A673 (cell line): ENCODE measurements around the gene SKA2. TPM values are rescaled to one million over a fixed set of nuclear protein-coding genes. Genes with fewer than 3 reads are reported as not detected.
A peak's percentile ranks its signal among the peaks of the same experiment; 100 is the strongest.

Experiments
- BruUV-seq: library from RNA; stranded (reverse); fragments of 400-500 nt; replicated peaks from 2 replicates; lab custom pipeline; 2021; lab: Mats Ljungman, UMichigan
- CTCF ChIA-PET: fragments of 300-600 bp; sonication (Branson Sonifier 250); formaldehyde crosslinking; loops from one replicate; lab custom pipeline; 2022; ENCODE audit warnings: antibody characterized with exemption; lab: Charles Lee
- POLR2A ChIA-PET: fragments of 300-600 bp; sonication (Branson Sonifier 250); formaldehyde crosslinking; loops from one replicate; lab custom pipeline; 2022; ENCODE audit warnings: antibody characterized with exemption; ENCODE audit not compliant: low non-redundant PET; lab: Charles Lee
- DNase-seq: peaks from one replicate; pipeline ENCODE4 v3.0.0-alpha.2; 2015; ENCODE audit warnings: low spot score
- H3K27ac ChIP-seq: fragments of 200-600 bp; sonication (generic); 2 replicates; pipeline ENCODE4 v1.5.1; 2016; ENCODE audit warnings: mixed run types, low read depth, mild to moderate bottlenecking, mixed read lengths, antibody characterized with exemption, low read length; ENCODE audit not compliant: poor library complexity, severe bottlenecking
- H3K27me3 ChIP-seq: fragments of 200-600 bp; sonication (generic); replicated peaks from 2 replicates; pipeline ENCODE4 v1.6.1; 2017; ENCODE audit warnings: mixed run types, low read depth, mild to moderate bottlenecking, mixed read lengths, antibody characterized with exemption, low read length; ENCODE audit not compliant: insufficient read depth, poor library complexity
- H3K36me3 ChIP-seq: fragments of 200-600 bp; sonication (generic); 2 replicates; pipeline ENCODE4 v1.6.1; 2016; ENCODE audit warnings: mixed run types, mild to moderate bottlenecking, mixed read lengths, antibody characterized with exemption, low read length; ENCODE audit not compliant: insufficient read depth, poor library complexity, severe bottlenecking
- H3K4me1 ChIP-seq: fragments of 200-600 bp; sonication (generic); 2 replicates; pipeline ENCODE4 v1.6.1; 2017; ENCODE audit warnings: mixed run types, mild to moderate bottlenecking, mixed read lengths, antibody characterized with exemption, low read length; ENCODE audit not compliant: insufficient read depth, poor library complexity, severe bottlenecking
- H3K4me3 ChIP-seq: fragments of 200-600 bp; sonication (generic); 2 replicates; pipeline ENCODE4 v1.5.1; 2016; ENCODE audit warnings: low read depth, mixed run types, mild to moderate bottlenecking, mixed read lengths, low read length; ENCODE audit not compliant: poor library complexity, severe bottlenecking
- H3K9me3 ChIP-seq: fragments of 200-600 bp; sonication (generic); 2 replicates; pipeline ENCODE4 v1.6.1; 2016; ENCODE audit warnings: mixed run types, low read depth, mild to moderate bottlenecking, mixed read lengths, antibody characterized with exemption, low read length; ENCODE audit not compliant: poor library complexity, severe bottlenecking
- EZH2 ChIP-seq: fragments of 200-600 bp; sonication (generic); IDR thresholded peaks from 2 replicates; pipeline ENCODE4 v1.6.1; 2017; ENCODE audit warnings: borderline replicate concordance, low read depth, mild to moderate bottlenecking, mixed read lengths, antibody characterized with exemption, low read length; ENCODE audit not compliant: poor library complexity, severe bottlenecking
- intact Hi-C: fragments of 100-400 bp; cut with micrococcal nuclease; formaldehyde crosslinking; loops from one replicate; pipeline ENCODE4 v1.10.0; 2022; ENCODE audit not compliant: unreplicated experiment
- total RNA-seq: library from RNA; stranded (reverse); gene quantifications from 2 replicates; pipeline ENCODE4 v1.2.3, GENCODE V29; 2021
- TF ChIP-seq, protein P1 (sequence below): fragments of 300-800, 200-600 bp; sonication (generic); conservative IDR thresholded peaks from 2 replicates; pipeline ENCODE4 v1.5.1; 2017; ENCODE audit warnings: low read depth, mild to moderate bottlenecking, antibody characterized with exemption, low read length, moderate library complexity, mixed read lengths

The SKA2 gene
- total RNA-seq, 1 experiment from 2014 or later: 127 TPM

DNA sequence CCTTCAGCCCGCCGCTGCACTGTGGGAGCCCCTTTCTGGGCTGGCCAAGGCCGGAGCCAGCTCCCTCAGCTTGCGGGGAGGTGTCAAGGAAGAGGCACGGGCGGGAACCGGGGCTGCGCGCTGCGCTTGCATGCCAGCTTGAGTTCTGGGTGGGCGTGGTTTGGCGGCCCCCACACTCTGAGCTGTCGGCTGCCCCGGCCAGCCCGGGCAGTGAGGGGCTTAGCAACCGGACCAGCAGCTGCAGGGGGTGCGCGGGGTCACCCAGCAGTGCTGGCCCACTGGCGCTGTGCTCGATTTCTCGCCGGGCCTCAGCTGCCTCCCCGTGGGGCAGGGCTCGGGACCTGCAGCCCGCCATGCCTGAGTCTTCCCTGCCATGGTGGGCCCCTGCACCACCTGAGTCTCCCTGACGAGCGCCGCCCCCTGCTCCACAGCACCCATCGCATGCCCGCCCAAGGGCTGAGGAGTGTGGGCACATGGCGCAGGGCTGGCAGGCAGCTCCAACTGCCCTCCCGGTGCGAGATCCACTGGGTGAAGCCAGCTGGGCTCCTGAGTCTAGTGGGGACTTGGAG is 17.5 kb upstream of the SKA2 start:
- Histone ChIP-seq H3K4me1 (no peaks in the 10 kb centered on the region), H3K4me3 (no peak overlapping the region), H3K36me3 (peaks cover 53% of the 10 kb centered on the region), H3K27me3 (no peaks in the 10 kb centered on the region), H3K9me3 (no peaks in the 10 kb centered on the region), H3K27ac (no peak overlapping the region)
- TF ChIP-seq, protein P1, sequence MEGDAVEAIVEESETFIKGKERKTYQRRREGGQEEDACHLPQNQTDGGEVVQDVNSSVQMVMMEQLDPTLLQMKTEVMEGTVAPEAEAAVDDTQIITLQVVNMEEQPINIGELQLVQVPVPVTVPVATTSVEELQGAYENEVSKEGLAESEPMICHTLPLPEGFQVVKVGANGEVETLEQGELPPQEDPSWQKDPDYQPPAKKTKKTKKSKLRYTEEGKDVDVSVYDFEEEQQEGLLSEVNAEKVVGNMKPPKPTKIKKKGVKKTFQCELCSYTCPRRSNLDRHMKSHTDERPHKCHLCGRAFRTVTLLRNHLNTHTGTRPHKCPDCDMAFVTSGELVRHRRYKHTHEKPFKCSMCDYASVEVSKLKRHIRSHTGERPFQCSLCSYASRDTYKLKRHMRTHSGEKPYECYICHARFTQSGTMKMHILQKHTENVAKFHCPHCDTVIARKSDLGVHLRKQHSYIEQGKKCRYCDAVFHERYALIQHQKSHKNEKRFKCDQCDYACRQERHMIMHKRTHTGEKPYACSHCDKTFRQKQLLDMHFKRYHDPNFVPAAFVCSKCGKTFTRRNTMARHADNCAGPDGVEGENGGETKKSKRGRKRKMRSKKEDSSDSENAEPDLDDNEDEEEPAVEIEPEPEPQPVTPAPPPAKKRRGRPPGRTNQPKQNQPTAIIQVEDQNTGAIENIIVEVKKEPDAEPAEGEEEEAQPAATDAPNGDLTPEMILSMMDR: no peak
- TF ChIP-seq EZH2: no peak
- POLR2A ChIA-PET: no interaction called here
- intact Hi-C loops: no loop called here
- no TSS peak for BruUV-seq
- no peak for DNase-seq
- CTCF ChIA-PET: no interaction called here

DNA sequence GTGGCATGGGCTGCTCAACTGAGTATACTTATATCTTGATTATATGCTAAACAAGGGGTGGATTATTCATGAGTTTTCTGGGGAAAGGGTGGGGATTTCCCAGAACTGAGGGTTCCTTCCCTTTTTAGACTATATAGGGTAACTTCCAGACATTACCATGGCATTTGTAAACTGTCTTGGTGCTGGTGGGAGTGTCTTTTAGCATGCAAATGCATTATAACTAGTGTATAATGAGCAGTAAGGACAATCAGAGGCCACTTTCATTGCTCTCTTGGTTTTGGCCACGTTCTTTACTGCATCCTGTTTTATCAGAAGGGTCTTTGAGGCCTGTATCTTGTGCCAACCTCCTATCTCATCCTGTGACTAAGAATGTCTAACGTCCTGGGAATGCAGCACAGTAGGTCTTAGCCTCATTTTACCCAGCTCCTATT is 12.6 kb upstream of the SKA2 start:
- ChIA-PET POLR2A (no interaction called here), CTCF (no interaction called here)
- peaks cover 9% of the 10 kb centered on the region for H3K4me1 ChIP-seq
- H3K9me3 ChIP-seq: no peaks in the 10 kb centered on the region
- no TSS peak for BruUV-seq
- TF ChIP-seq EZH2: no peak
- TF ChIP-seq, protein P1: no peak
- no peak for DNase-seq
- no peak overlapping the region for H3K4me3 ChIP-seq
- H3K27me3 ChIP-seq: no peaks in the 10 kb centered on the region
- H3K27ac ChIP-seq: no peak overlapping the region
- intact Hi-C loops: no loop called here
- H3K36me3 ChIP-seq: peaks cover 42% of the 10 kb centered on the region

DNA sequence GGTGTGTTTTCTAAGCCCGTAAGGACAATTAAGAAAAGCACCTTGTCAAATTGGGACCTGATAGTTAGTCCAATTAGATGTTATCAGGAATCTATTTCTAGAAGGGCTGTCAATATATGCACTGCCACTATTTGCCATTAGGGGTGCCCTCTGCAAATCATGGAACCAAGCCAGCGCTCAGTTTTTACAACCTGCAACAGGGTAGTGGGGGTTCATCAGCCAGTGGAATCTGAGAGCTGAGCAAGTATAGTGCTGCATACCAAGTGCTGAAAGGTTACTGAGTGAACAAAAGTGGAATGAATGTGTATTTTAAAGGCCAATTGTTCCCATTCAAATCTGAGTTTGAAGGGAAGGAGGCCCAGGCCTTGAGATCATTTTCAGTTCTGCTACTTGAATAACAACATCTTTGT is 11.0 kb upstream of the SKA2 start:
- TF ChIP-seq, protein P1: peak; percentile 71
- TF ChIP-seq EZH2: no peak
- peak; percentile 72 for DNase-seq
- POLR2A ChIA-PET: no interaction called here
- H3K9me3 ChIP-seq: no peaks in the 10 kb centered on the region
- H3K27me3 ChIP-seq: no peaks in the 10 kb centered on the region
- intact Hi-C loops: no loop called here
- no TSS peak for BruUV-seq
- peaks cover 26% of the 10 kb centered on the region for H3K36me3 ChIP-seq
- peak overlapping the region; percentile 58 for H3K27ac ChIP-seq
- CTCF ChIA-PET: interaction anchor here (0.6 kb wide), 1 partner anchor 1666 kb away, joined by 8 read pairs; no protein-coding TSS in a partner anchor
- H3K4me1 ChIP-seq: peaks cover 18% of the 10 kb centered on the region
- H3K4me3 ChIP-seq: no peak overlapping the region
